ENCODE measurements around the gene CFAP97D1.

CFAP97D1 gene

DNA sequence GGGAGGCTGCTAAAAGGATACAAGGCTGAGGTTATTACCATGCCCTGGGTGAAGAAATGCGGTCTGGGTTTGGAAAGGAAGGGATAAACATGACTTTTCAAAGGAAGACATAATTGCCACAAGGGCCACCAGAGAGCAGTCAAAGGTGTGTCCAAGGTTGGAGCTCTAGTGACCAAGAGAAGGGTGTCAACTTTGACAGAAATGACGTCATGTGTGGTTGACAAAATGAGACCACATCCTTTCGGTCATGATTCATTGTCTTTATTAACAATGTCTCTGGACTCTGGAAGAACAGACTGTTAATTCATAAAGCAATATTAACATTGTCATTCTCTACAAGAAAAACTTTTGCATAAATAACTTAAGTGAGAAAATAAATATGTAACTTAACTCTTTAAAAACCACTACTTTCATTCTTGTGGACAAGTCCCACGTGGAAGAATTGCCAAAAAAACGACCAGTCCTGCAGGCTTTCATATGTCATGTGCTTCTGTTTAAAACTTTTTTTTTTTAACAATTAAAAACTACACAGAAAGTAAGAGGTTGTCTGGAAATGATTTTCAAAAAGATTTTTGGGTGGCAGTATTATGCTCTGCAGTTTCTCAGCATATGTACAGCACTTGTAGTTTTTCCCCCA lies 26.6 kb upstream of the CFAP97D1 start:
- peaks cover 43% of the 10 kb centered on the region for H3K27me3 ChIP-seq (ENCODE audit: insufficient read depth, poor library complexity, severe bottlenecking)
- DNase-seq (ENCODE audit: low read depth in 1 of 2, low spot score in 1 of 2) = no peak
- TF ChIP-seq SPI1 (IDR thresholded peaks at IDR 0.05; ENCODE audit: borderline replicate concordance, low read depth) (no peak), POLR2AphosphoS5 (IDR thresholded peaks at IDR 0.05; ENCODE audit: low read depth) (no peak), GABPA (IDR thresholded peaks at IDR 0.05; ENCODE audit: low read depth) (no peak)
- TF ChIP-seq, protein P1, sequence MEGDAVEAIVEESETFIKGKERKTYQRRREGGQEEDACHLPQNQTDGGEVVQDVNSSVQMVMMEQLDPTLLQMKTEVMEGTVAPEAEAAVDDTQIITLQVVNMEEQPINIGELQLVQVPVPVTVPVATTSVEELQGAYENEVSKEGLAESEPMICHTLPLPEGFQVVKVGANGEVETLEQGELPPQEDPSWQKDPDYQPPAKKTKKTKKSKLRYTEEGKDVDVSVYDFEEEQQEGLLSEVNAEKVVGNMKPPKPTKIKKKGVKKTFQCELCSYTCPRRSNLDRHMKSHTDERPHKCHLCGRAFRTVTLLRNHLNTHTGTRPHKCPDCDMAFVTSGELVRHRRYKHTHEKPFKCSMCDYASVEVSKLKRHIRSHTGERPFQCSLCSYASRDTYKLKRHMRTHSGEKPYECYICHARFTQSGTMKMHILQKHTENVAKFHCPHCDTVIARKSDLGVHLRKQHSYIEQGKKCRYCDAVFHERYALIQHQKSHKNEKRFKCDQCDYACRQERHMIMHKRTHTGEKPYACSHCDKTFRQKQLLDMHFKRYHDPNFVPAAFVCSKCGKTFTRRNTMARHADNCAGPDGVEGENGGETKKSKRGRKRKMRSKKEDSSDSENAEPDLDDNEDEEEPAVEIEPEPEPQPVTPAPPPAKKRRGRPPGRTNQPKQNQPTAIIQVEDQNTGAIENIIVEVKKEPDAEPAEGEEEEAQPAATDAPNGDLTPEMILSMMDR (IDR thresholded peaks at IDR 0.05; ENCODE audit: insufficient read depth, low read length) = no peak
- TF ChIP-seq, protein P2, sequence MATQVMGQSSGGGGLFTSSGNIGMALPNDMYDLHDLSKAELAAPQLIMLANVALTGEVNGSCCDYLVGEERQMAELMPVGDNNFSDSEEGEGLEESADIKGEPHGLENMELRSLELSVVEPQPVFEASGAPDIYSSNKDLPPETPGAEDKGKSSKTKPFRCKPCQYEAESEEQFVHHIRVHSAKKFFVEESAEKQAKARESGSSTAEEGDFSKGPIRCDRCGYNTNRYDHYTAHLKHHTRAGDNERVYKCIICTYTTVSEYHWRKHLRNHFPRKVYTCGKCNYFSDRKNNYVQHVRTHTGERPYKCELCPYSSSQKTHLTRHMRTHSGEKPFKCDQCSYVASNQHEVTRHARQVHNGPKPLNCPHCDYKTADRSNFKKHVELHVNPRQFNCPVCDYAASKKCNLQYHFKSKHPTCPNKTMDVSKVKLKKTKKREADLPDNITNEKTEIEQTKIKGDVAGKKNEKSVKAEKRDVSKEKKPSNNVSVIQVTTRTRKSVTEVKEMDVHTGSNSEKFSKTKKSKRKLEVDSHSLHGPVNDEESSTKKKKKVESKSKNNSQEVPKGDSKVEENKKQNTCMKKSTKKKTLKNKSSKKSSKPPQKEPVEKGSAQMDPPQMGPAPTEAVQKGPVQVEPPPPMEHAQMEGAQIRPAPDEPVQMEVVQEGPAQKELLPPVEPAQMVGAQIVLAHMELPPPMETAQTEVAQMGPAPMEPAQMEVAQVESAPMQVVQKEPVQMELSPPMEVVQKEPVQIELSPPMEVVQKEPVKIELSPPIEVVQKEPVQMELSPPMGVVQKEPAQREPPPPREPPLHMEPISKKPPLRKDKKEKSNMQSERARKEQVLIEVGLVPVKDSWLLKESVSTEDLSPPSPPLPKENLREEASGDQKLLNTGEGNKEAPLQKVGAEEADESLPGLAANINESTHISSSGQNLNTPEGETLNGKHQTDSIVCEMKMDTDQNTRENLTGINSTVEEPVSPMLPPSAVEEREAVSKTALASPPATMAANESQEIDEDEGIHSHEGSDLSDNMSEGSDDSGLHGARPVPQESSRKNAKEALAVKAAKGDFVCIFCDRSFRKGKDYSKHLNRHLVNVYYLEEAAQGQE (IDR thresholded peaks at IDR 0.05; ENCODE audit: insufficient replicate concordance, low read depth) = no peak
- H3K27ac ChIP-seq (replicated peaks) = no peak overlapping the region
- H3K4me3 ChIP-seq (replicated peaks; ENCODE audit: insufficient read depth, low read length) = no peak overlapping the region

DNA sequence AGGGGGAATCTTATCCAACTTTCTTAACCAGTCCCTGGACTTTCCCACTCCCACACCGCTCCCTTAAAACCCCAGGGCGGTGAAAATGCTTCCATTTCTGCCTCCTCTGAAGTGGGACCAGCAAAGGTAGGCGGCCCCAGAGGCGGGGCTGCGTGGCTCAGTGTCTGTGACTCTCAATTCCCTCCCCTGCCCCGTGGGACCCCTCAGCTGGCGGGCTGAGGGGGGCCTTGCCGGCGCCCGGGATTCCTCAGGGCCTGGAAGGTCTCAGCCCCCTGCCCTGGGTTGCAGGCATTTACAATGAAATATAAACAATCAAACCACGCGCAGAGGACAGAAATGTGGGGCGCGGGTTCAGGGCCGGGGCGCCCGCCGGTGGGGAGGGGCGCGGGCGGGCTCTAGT lies 25.3 kb upstream of the CFAP97D1 start:
- H3K27ac ChIP-seq (replicated peaks) = no peak overlapping the region
- H3K4me3 ChIP-seq (replicated peaks; ENCODE audit: insufficient read depth, low read length) = no peak overlapping the region
- peaks cover 43% of the 10 kb centered on the region for H3K27me3 ChIP-seq (ENCODE audit: insufficient read depth, poor library complexity, severe bottlenecking)
- TF ChIP-seq SPI1 (IDR thresholded peaks at IDR 0.05; ENCODE audit: borderline replicate concordance, low read depth) (no peak), GABPA (IDR thresholded peaks at IDR 0.05; ENCODE audit: low read depth) (no peak), POLR2AphosphoS5 (IDR thresholded peaks at IDR 0.05; ENCODE audit: low read depth) (no peak)
- TF ChIP-seq, protein P2 (IDR thresholded peaks at IDR 0.05; ENCODE audit: insufficient replicate concordance, low read depth) = no peak
- TF ChIP-seq, protein P1 (IDR thresholded peaks at IDR 0.05; ENCODE audit: insufficient read depth, low read length) = no peak
- DNase-seq (ENCODE audit: low read depth in 1 of 2, low spot score in 1 of 2) = no peak

DNA sequence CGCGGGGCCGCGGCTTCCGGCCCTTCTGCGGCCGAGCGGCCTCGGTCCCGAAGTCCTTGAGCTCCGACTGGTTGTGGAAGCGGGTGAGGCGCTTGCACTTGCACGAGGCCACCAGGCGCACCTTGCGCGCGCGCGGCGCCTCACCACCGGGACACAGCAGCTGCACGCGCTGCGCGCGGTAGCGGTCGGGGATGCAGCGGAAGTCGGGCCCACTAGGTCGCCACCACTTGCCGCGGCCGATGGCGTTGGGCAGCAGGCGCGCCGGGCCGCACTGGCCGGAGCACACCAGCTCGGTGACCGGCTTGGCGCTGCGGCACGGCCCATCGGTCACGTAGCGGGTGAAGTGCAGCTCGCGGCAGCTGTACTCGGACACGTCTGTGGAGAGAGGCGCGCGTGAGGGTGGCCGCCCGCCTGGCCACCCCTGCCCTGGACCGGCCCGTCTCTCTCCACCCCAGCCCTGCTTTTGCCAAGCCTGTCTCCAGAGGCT lies 24.8 kb upstream of the CFAP97D1 start:
- H3K27me3 ChIP-seq (ENCODE audit: insufficient read depth, poor library complexity, severe bottlenecking) = peaks cover 43% of the 10 kb centered on the region
- no peak overlapping the region for H3K27ac ChIP-seq (replicated peaks)
- no peak overlapping the region for H3K4me3 ChIP-seq (replicated peaks; ENCODE audit: insufficient read depth, low read length)
- DNase-seq (ENCODE audit: low read depth in 1 of 2, low spot score in 1 of 2) = no peak
- TF ChIP-seq, protein P1 (IDR thresholded peaks at IDR 0.05; ENCODE audit: insufficient read depth, low read length) = no peak
- no peak for TF ChIP-seq POLR2AphosphoS5 (IDR thresholded peaks at IDR 0.05; ENCODE audit: low read depth)

DNA sequence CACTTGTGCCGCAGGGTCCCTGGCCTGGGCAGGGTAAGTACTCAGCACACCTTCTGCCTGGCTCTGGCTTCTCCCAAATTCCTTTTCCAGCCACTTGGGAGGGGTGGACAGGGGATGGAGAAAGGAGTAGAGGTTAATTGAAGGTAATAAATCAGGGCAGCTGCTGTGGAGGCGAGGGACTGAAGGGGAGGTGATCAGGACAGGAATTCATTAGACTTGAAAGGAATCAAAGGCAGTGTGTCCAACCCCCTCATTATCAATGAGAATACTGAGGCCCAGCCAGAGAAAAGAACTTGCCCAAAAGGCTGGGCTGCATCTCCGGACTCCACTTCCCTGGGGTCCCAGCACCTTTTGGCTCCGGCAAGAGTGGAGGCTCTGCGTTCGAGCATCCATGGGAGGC lies 24.0 kb upstream of the CFAP97D1 start:
- Histone ChIP-seq H3K4me3 (replicated peaks; ENCODE audit: insufficient read depth, low read length) (no peak overlapping the region), H3K27ac (replicated peaks) (no peak overlapping the region), H3K27me3 (ENCODE audit: insufficient read depth, poor library complexity, severe bottlenecking) (peaks cover 43% of the 10 kb centered on the region)
- no peak for TF ChIP-seq SPI1 (IDR thresholded peaks at IDR 0.05; ENCODE audit: borderline replicate concordance, low read depth)
- no peak for TF ChIP-seq GABPA (IDR thresholded peaks at IDR 0.05; ENCODE audit: low read depth)
- TF ChIP-seq, protein P2 (IDR thresholded peaks at IDR 0.05; ENCODE audit: insufficient replicate concordance, low read depth) = no peak
- no peak for TF ChIP-seq POLR2AphosphoS5 (IDR thresholded peaks at IDR 0.05; ENCODE audit: low read depth)
- TF ChIP-seq, protein P1 (IDR thresholded peaks at IDR 0.05; ENCODE audit: insufficient read depth, low read length) = no peak
- no peak for DNase-seq (ENCODE audit: low read depth in 1 of 2, low spot score in 1 of 2)

Data from HL-60 (cell line).